ENCODE results near the gene PLXDC2. TPM values are rescaled to one million over a fixed set of nuclear protein-coding genes. Genes with fewer than 3 reads are reported as not detected.

PLXDC2 gene
- total and polyA plus RNA-seq, 8 donors, result 2.1 to 57.2 (median 11.2) TPM

GRCh38 chr10:19947215-19947614, 131.0 kb downstream of the PLXDC2 start:
- no peak overlapping the region for H3K27ac ChIP-seq
- DNase-seq, result peak in 1 of 2 donors; percentile 24
- no peak for TF ChIP-seq POLR2AphosphoS5 (IDR thresholded peaks at IDR 0.05)
- TF ChIP-seq, protein P1, sequence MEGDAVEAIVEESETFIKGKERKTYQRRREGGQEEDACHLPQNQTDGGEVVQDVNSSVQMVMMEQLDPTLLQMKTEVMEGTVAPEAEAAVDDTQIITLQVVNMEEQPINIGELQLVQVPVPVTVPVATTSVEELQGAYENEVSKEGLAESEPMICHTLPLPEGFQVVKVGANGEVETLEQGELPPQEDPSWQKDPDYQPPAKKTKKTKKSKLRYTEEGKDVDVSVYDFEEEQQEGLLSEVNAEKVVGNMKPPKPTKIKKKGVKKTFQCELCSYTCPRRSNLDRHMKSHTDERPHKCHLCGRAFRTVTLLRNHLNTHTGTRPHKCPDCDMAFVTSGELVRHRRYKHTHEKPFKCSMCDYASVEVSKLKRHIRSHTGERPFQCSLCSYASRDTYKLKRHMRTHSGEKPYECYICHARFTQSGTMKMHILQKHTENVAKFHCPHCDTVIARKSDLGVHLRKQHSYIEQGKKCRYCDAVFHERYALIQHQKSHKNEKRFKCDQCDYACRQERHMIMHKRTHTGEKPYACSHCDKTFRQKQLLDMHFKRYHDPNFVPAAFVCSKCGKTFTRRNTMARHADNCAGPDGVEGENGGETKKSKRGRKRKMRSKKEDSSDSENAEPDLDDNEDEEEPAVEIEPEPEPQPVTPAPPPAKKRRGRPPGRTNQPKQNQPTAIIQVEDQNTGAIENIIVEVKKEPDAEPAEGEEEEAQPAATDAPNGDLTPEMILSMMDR (IDR thresholded peaks at IDR 0.05), result no peak
- TF ChIP-seq POLR2A (IDR thresholded peaks at IDR 0.05), result no peak
- no peak for TF ChIP-seq EP300 (IDR thresholded peaks at IDR 0.05)
- no peak overlapping the region for H3K4me3 ChIP-seq
- H3K27me3 ChIP-seq, result no peaks in the 10 kb centered on the region
- H3K36me3 ChIP-seq, result no peaks in the 10 kb centered on the region
- WGBS, 5 donors, result 52 to 62% (median 58%) methylated on average over 3 of the region's 3 CpGs
- intact Hi-C loops (cut with DNase I; ENCODE audit: low total_unique reads), result no loop called here
- H3K9me3 ChIP-seq, result no peaks in the 10 kb centered on the region
- peaks cover 0 to 9% (median 0%) of the 10 kb centered on the region in 4 donors for H3K4me1 ChIP-seq

DNA sequence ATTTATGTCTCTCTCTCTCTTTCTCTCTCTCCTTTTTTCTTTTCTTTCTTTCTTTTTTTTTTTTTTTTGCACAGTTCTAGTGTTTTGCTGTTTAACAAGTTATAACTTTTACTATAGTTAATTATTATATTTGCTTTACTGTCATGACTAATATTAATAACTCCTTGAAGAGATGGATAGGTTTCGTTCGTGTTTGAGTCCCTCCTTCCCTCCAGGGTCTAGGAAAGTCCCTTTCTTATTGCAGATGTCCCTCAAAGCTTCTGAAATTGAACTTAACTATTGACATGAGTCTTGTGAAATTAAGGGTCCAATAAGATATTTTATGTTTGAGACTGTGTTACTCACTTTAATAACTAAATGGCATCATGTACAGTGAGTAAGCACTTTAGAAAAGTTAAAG, 131.4 kb downstream of the PLXDC2 start:
- Histone ChIP-seq H3K36me3 (no peaks in the 10 kb centered on the region), H3K27ac (no peak overlapping the region), H3K4me1 (peaks cover 0 to 9% (median 0%) of the 10 kb centered on the region in 4 donors), H3K9me3 (no peaks in the 10 kb centered on the region), H3K27me3 (no peaks in the 10 kb centered on the region), H3K4me3 (no peak overlapping the region)
- intact Hi-C loops (cut with DNase I; ENCODE audit: low total_unique reads), result no loop called here
- WGBS, 5 donors, result 46 to 70% (median 54%) methylated on average over 2 of the region's 2 CpGs
- TF ChIP-seq POLR2AphosphoS5 (IDR thresholded peaks at IDR 0.05) (no peak), POLR2A (IDR thresholded peaks at IDR 0.05) (no peak), EP300 (IDR thresholded peaks at IDR 0.05) (no peak)
- TF ChIP-seq, protein P1 (IDR thresholded peaks at IDR 0.05), result no peak
- DNase-seq, result no peak

DNA sequence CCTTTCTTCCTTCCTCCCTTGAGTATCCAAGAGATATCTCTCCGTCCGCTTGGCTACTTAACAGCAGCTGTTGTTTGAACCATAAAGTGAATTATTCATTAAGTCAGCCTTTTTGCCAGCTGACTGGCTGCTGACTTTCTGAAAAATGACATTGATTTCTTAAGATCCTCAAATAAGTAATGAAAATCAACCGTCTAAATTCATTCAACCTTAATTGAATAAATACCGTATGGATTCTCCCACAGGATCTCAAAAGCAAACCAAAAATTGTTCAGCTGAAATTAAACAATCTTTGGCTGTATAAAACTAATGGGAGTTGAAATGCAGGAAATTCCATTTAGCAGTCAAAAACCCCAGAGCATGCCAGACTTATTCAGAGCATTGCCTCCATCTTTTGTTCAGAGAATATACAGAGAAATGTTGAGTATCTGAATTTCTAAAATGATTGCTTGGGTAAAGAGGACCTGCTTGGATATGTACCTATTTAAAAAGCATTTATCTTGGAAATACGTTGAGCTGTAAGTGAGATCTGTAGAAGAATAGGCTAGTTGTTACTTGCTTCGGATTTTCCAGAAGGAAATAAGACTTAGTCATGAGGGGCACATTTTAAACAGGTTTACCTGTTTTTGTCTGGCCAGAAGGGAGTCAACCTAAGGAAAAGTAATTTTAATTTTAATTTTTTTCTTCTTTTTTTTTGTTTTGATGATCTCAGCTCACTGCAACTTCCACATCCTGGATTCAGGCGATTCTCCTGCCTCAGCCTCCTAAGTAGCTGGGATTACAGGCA, 136.2 kb downstream of the PLXDC2 start:
- H3K9me3 ChIP-seq, result peaks cover 0 to 6% (median 0%) of the 10 kb centered on the region in 4 donors
- H3K36me3 ChIP-seq, result no peaks in the 10 kb centered on the region
- H3K4me3 ChIP-seq, result no peak overlapping the region
- intact Hi-C loops (cut with DNase I; ENCODE audit: low total_unique reads), result no loop called here
- peak in 1 of 2 donors; percentile 26 for DNase-seq
- H3K4me1 ChIP-seq, result no peaks in the 10 kb centered on the region
- no peak overlapping the region for H3K27ac ChIP-seq
- TF ChIP-seq EP300 (IDR thresholded peaks at IDR 0.05), result no peak
- 62 to 75% (median 71%) methylated on average over 7 of the region's 7 CpGs for WGBS, 5 donors
- no peaks in the 10 kb centered on the region for H3K27me3 ChIP-seq

- H3K4me1 ChIP-seq, result no peaks in the 10 kb centered on the region
- no peak overlapping the region for H3K4me3 ChIP-seq
- no peaks in the 10 kb centered on the region for H3K27me3 ChIP-seq
- intact Hi-C loops (cut with DNase I; ENCODE audit: low total_unique reads), result no loop called here
- TF ChIP-seq EP300 (IDR thresholded peaks at IDR 0.05) (no peak), POLR2A (IDR thresholded peaks at IDR 0.05) (no peak), POLR2AphosphoS5 (IDR thresholded peaks at IDR 0.05) (no peak)
- TF ChIP-seq, protein P1 (IDR thresholded peaks at IDR 0.05), result no peak
- H3K27ac ChIP-seq, result no peak overlapping the region
- peaks cover 0 to 6% (median 0%) of the 10 kb centered on the region in 4 donors for H3K9me3 ChIP-seq
- no peaks in the 10 kb centered on the region for H3K36me3 ChIP-seq
- DNase-seq, result no peak
- WGBS, 5 donors, result 88 to 95% (median 92%) methylated on average over 2 of the region's 2 CpGs
These were observed 138.4 kb downstream of the PLXDC2 start for GRCh38 chr10:19954601-19955000.

- WGBS, 5 donors, result 51 to 73% (median 59%) methylated on average over 2 of the region's 2 CpGs
- H3K27ac ChIP-seq, result no peak overlapping the region
- no peak for TF ChIP-seq POLR2A (IDR thresholded peaks at IDR 0.05)
- TF ChIP-seq EP300 (IDR thresholded peaks at IDR 0.05), result no peak
- TF ChIP-seq, protein P1 (IDR thresholded peaks at IDR 0.05), result no peak
- TF ChIP-seq POLR2AphosphoS5 (IDR thresholded peaks at IDR 0.05), result no peak
- no peak for DNase-seq
- H3K36me3 ChIP-seq, result no peaks in the 10 kb centered on the region
- intact Hi-C loops (cut with DNase I; ENCODE audit: low total_unique reads), result no loop called here
- H3K4me3 ChIP-seq, result no peak overlapping the region
- no peaks in the 10 kb centered on the region for H3K4me1 ChIP-seq
- H3K9me3 ChIP-seq, result peaks cover 0 to 6% (median 0%) of the 10 kb centered on the region in 4 donors
- no peaks in the 10 kb centered on the region for H3K27me3 ChIP-seq
These were observed 140.3 kb downstream of the PLXDC2 start for GRCh38 chr10:19956516-19957032.
